NB4 (cell line): Measurements from ENCODE around the gene IFNL2.

Experiments used
- CTCF ChIP-seq: IDR thresholded peaks from one replicate; pipeline ENCODE4 v1.5.1; 2012; ENCODE audit warnings: low read depth, low read length
- MAX ChIP-seq: IDR thresholded peaks from 2 replicates; pipeline ENCODE4 v1.6.1; 2011; ENCODE audit warnings: low read depth, low read length
- MYC ChIP-seq: IDR thresholded peaks from 2 replicates; pipeline ENCODE4 v1.6.1; 2011; ENCODE audit warnings: low read depth, low read length
- POLR2A ChIP-seq: IDR thresholded peaks from 2 replicates; pipeline ENCODE4 v1.6.1; 2011; ENCODE audit warnings: mild to moderate bottlenecking; ENCODE audit not compliant: insufficient read length; ENCODE audit errors: extremely low read depth

- TF ChIP-seq CTCF (no peak), POLR2A (no peak), MAX (no peak), MYC (no peak)
Measured at GRCh38 chr19:39238209-39238608, 30.0 kb upstream of the IFNL2 start.
